CD8-positive, alpha-beta memory T cell (primary cell): ENCODE results near the gene ATP6V1F. TPM values are rescaled to one million over a fixed set of nuclear protein-coding genes. Genes with fewer than 3 reads are reported as not detected.

Experiments used
- CTCF ChIA-PET: fragments of 350-600 bp; sonication (Branson Sonifier 250); formaldehyde crosslinking; loops from one replicate; lab custom pipeline; 2021; ENCODE audit warnings: antibody characterized with exemption; lab: Charles Lee
- POLR2A ChIA-PET: fragments of 350-600 bp; sonication (Branson Sonifier 250); formaldehyde crosslinking; loops from one replicate; lab custom pipeline; 2021; ENCODE audit warnings: antibody characterized with exemption; lab: Charles Lee
- DNase-seq, 5 donors: peaks; one replicate each; pipeline versions ENCODE4 v3.0.0 to v3.0.0-alpha.2; 2020 to 2022; ENCODE audit warnings: mixed read lengths in 1 of 5
- H3K27ac ChIP-seq: one replicate; pipeline ENCODE4 v1.7.0; 2013; ENCODE audit warnings: low read depth, mild to moderate bottlenecking, low read length, moderate library complexity
- H3K27me3 ChIP-seq: 2 replicates; pipeline ENCODE4 v1.7.0; 2013; ENCODE audit warnings: low read length, mild to moderate bottlenecking; ENCODE audit not compliant: insufficient read depth, poor library complexity, severe bottlenecking
- H3K36me3 ChIP-seq: 2 replicates; pipeline ENCODE4 v1.7.0; 2013; ENCODE audit warnings: mild to moderate bottlenecking, low read length, moderate library complexity; ENCODE audit not compliant: insufficient read depth
- H3K4me1 ChIP-seq: 2 replicates; pipeline ENCODE4 v1.7.0; 2013; ENCODE audit warnings: mild to moderate bottlenecking, low read length, moderate library complexity; ENCODE audit not compliant: insufficient read depth
- H3K4me3 ChIP-seq: 2 replicates; pipeline ENCODE4 v1.7.0; 2013; ENCODE audit warnings: mild to moderate bottlenecking, low read length
- H3K9me3 ChIP-seq: 2 replicates; pipeline ENCODE4 v1.7.0; 2013; ENCODE audit warnings: mild to moderate bottlenecking, low read length
- H3K27ac Mint-ChIP-seq, 8 donors: one replicate each; pipeline ENCODE4 v1.8.0; 2020 to 2021; ENCODE audit warnings: mixed read lengths in 8 of 8, mild to moderate bottlenecking in 6 of 8, inconsistent platforms in 3 of 8, moderate library complexity in 3 of 8
- H3K27me3 Mint-ChIP-seq, 2 donors: one replicate each; pipeline ENCODE4 v1.8.0; 2020 to 2021; ENCODE audit warnings: mixed read lengths in 2 of 2, mild to moderate bottlenecking in 1 of 2, moderate library complexity in 1 of 2
- H3K36me3 Mint-ChIP-seq, 3 donors: one replicate each; pipeline ENCODE4 v1.8.0; 2020 to 2021; ENCODE audit warnings: mixed read lengths in 3 of 3, inconsistent platforms in 1 of 3, mild to moderate bottlenecking in 1 of 3
- H3K4me1 Mint-ChIP-seq, 3 donors: one replicate each; pipeline ENCODE4 v1.8.0; 2020 to 2021; ENCODE audit warnings: mixed read lengths in 3 of 3, inconsistent platforms in 1 of 3, mild to moderate bottlenecking in 1 of 3
- H3K4me3 Mint-ChIP-seq, 7 donors: one replicate each; pipeline ENCODE4 v1.8.0; 2020 to 2021; ENCODE audit warnings: mixed read lengths in 7 of 7, mild to moderate bottlenecking in 6 of 7, moderate library complexity in 4 of 7, inconsistent platforms in 2 of 7
- H3K9me3 Mint-ChIP-seq, 5 donors: one replicate each; pipeline ENCODE4 v1.8.0; 2020 to 2022; ENCODE audit warnings: mixed read lengths in 5 of 5, mild to moderate bottlenecking in 3 of 5, moderate library complexity in 2 of 5, inconsistent platforms in 1 of 5
- polyA plus RNA-seq: library from polyadenylated mRNA; unstranded; fragments of 300-500 nt; fragmentation: Illumina TruSeq; gene quantifications from one replicate; pipeline ENCODE4 v1.2.3, GENCODE V29; 2021
- total RNA-seq, 2 experiments: library from RNA; stranded (reverse); gene quantifications; one replicate each; pipeline ENCODE4 v1.2.3, GENCODE V29; 2021

ATP6V1F gene
- total and polyA plus RNA-seq, 3 experiments from 2014 or later = 145 to 295 (median 147) TPM

- H3K4me1 ChIP-seq = no peaks in the 10 kb centered on the region
- H3K27me3 ChIP-seq = no peaks in the 10 kb centered on the region
- no peak overlapping the region for H3K4me3 Mint-ChIP-seq
- ChIA-PET POLR2A (no interaction called here), CTCF (no interaction called here)
- H3K27me3 Mint-ChIP-seq = peaks cover 0 to 2% of the 10 kb centered on the region in 2 donors
- DNase-seq = peak in 1 of 5 donors; percentile 39
- H3K4me1 Mint-ChIP-seq = no peaks in the 10 kb centered on the region
- H3K27ac ChIP-seq = no peak overlapping the region
- H3K4me3 ChIP-seq = no peak overlapping the region
- no peaks in the 10 kb centered on the region for H3K9me3 ChIP-seq
- H3K27ac Mint-ChIP-seq = no peak overlapping the region
- no peaks in the 10 kb centered on the region for H3K9me3 Mint-ChIP-seq
- H3K36me3 Mint-ChIP-seq = no peaks in the 10 kb centered on the region
- H3K36me3 ChIP-seq = no peaks in the 10 kb centered on the region
Measured at GRCh38 chr7:128876978-128877755, 14.5 kb downstream of the ATP6V1F start.

- Mint-ChIP-seq H3K4me1 (no peaks in the 10 kb centered on the region), H3K27ac (no peak overlapping the region), H3K9me3 (no peaks in the 10 kb centered on the region), H3K36me3 (no peaks in the 10 kb centered on the region), H3K27me3 (peaks cover 0 to 2% of the 10 kb centered on the region in 2 donors), H3K4me3 (no peak overlapping the region)
- Histone ChIP-seq H3K27me3 (no peaks in the 10 kb centered on the region), H3K4me3 (no peak overlapping the region), H3K9me3 (no peaks in the 10 kb centered on the region), H3K36me3 (no peaks in the 10 kb centered on the region), H3K27ac (no peak overlapping the region), H3K4me1 (no peaks in the 10 kb centered on the region)
- DNase-seq = no peak
- ChIA-PET CTCF (no interaction called here), POLR2A (no interaction called here)
Measured at GRCh38 chr7:128877756-128878120, 15.1 kb downstream of the ATP6V1F start.

GRCh38 chr7:128878226-128879105, 15.8 kb downstream of the ATP6V1F start:
- Histone ChIP-seq H3K27me3 (no peaks in the 10 kb centered on the region), H3K4me1 (no peaks in the 10 kb centered on the region), H3K27ac (no peak overlapping the region), H3K36me3 (no peaks in the 10 kb centered on the region), H3K4me3 (no peak overlapping the region), H3K9me3 (no peaks in the 10 kb centered on the region)
- peaks cover 0 to 2% of the 10 kb centered on the region in 2 donors for H3K27me3 Mint-ChIP-seq
- H3K27ac Mint-ChIP-seq = peak overlapping the region in 1 of 8 donors; percentile 82
- H3K4me3 Mint-ChIP-seq = no peak overlapping the region
- no peaks in the 10 kb centered on the region for H3K9me3 Mint-ChIP-seq
- DNase-seq = peak in 1 of 5 donors; percentile 37
- no peaks in the 10 kb centered on the region for H3K36me3 Mint-ChIP-seq
- CTCF ChIA-PET = interaction anchor here (1.0 kb wide), 1 partner anchor 16 kb away, joined by 4 read pairs; the partner anchor contains the start of gene ATP6V1F
- H3K4me1 Mint-ChIP-seq = peaks cover under 1 to 3% (median 2%) of the 10 kb centered on the region in 3 donors
- POLR2A ChIA-PET = no interaction called here

GRCh38 chr7:128879461-128879938, 16.8 kb downstream of the ATP6V1F start:
- ChIA-PET POLR2A (no interaction called here), CTCF (interaction anchor here (1.0 kb wide), 1 partner anchor 17 kb away, joined by 4 read pairs; the partner anchor contains the start of gene ATP6V1F)
- DNase-seq = peak in 1 of 5 donors; percentile 44
- Histone ChIP-seq H3K27ac (no peak overlapping the region), H3K27me3 (no peaks in the 10 kb centered on the region), H3K4me1 (no peaks in the 10 kb centered on the region), H3K9me3 (no peaks in the 10 kb centered on the region), H3K4me3 (no peak overlapping the region), H3K36me3 (no peaks in the 10 kb centered on the region)
- H3K27me3 Mint-ChIP-seq = peaks cover 0 to 2% of the 10 kb centered on the region in 2 donors
- H3K4me1 Mint-ChIP-seq = peaks cover 3 to 9% (median 4%) of the 10 kb centered on the region in 3 donors
- H3K4me3 Mint-ChIP-seq = no peak overlapping the region
- no peak overlapping the region for H3K27ac Mint-ChIP-seq
- H3K9me3 Mint-ChIP-seq = no peaks in the 10 kb centered on the region
- H3K36me3 Mint-ChIP-seq = no peaks in the 10 kb centered on the region

GRCh38 chr7:128879939-128880746, 17.5 kb downstream of the ATP6V1F start:
- Mint-ChIP-seq H3K27ac (no peak overlapping the region), H3K4me1 (peaks cover 3 to 9% (median 4%) of the 10 kb centered on the region in 3 donors), H3K9me3 (no peaks in the 10 kb centered on the region), H3K27me3 (peaks cover 0 to 4% of the 10 kb centered on the region in 2 donors), H3K36me3 (no peaks in the 10 kb centered on the region), H3K4me3 (no peak overlapping the region)
- CTCF ChIA-PET = interaction anchor here (1.0 kb wide), 2 partner anchors 12 to 18 kb away, joined by 3 to 4 read pairs; partner anchors contain the start of gene ATP6V1F
- Histone ChIP-seq H3K27ac (no peak overlapping the region), H3K9me3 (no peaks in the 10 kb centered on the region), H3K36me3 (no peaks in the 10 kb centered on the region), H3K27me3 (no peaks in the 10 kb centered on the region), H3K4me3 (no peak overlapping the region), H3K4me1 (no peaks in the 10 kb centered on the region)
- POLR2A ChIA-PET = interaction anchor here (1.2 kb wide), 1 partner anchor 17 kb away, joined by 3 read pairs; the partner anchor contains the start of gene ATP6V1F
- peak in 1 of 5 donors; percentile 44 for DNase-seq

- Mint-ChIP-seq H3K36me3 (no peaks in the 10 kb centered on the region), H3K4me1 (peaks cover 3 to 9% (median 4%) of the 10 kb centered on the region in 3 donors), H3K9me3 (no peaks in the 10 kb centered on the region), H3K27ac (peak overlapping the region in 1 of 8 donors; percentile 35), H3K4me3 (no peak overlapping the region), H3K27me3 (peaks cover 4% of the 10 kb centered on the region in 2 donors)
- no peaks in the 10 kb centered on the region for H3K4me1 ChIP-seq
- CTCF ChIA-PET = interaction anchor here (1.0 kb wide), 1 partner anchor 13 kb away, joined by 3 read pairs; no protein-coding TSS in a partner anchor
- no peaks in the 10 kb centered on the region for H3K27me3 ChIP-seq
- DNase-seq = peak in 1 of 5 donors; percentile 33
- H3K27ac ChIP-seq = no peak overlapping the region
- no peaks in the 10 kb centered on the region for H3K36me3 ChIP-seq
- no peaks in the 10 kb centered on the region for H3K9me3 ChIP-seq
- no peak overlapping the region for H3K4me3 ChIP-seq
- POLR2A ChIA-PET = interaction anchor here (1.2 kb wide), 1 partner anchor 18 kb away, joined by 3 read pairs; the partner anchor contains the start of gene ATP6V1F
Measured at GRCh38 chr7:128880791-128881457, 18.3 kb downstream of the ATP6V1F start.
